Keratinocyte (primary cell): ENCODE data around the gene SCFD2.

ENCODE experiments used
- CTCF ChIP-seq, 3 experiments: IDR thresholded peaks in 1 of 3; conservative IDR thresholded peaks in 1 of 3; optimal IDR thresholded peaks in 1 of 3; 2 replicates in 2 of 3; 3 replicates in 1 of 3; pipeline versions ENCODE3 to v1.5.1; 2011; ENCODE audit warnings: low read length in 3 of 3, mild to moderate bottlenecking in 3 of 3, moderate library complexity in 2 of 3, control low read depth in 1 of 3, inconsistent platforms in 1 of 3; ENCODE audit not compliant: insufficient read depth in 2 of 3; ENCODE audit errors: extremely low read depth in 1 of 3
- EZH2 ChIP-seq: IDR thresholded peaks from one replicate; pipeline ENCODE4 v1.6.1; 2012; ENCODE audit warnings: inconsistent platforms, mild to moderate bottlenecking, low read length, moderate library complexity

- TF ChIP-seq CTCF (optimal IDR thresholded peaks at IDR 0.05 in 1 of 3, IDR thresholded peaks at IDR 0.05 in 1 of 3, conservative IDR thresholded peaks at IDR 0.05 in 1 of 3; ENCODE audit: extremely low read depth in 1 of 3, insufficient read depth in 2 of 3, low read length in 3 of 3) (no peak), EZH2 (no peak)
Measured at GRCh38 chr4:52949336-52949735, 416.5 kb downstream of the SCFD2 start.
